Left renal cortex interstitium (tissue), 4 donors: ENCODE data around the gene STK40. TPM values are rescaled to one million over a fixed set of nuclear protein-coding genes. Genes with fewer than 3 reads are reported as not detected.

Experiments used
- DNase-seq, 4 donors: peaks; one replicate each; pipeline ENCODE4 v3.0.0-alpha.2; 2013; ENCODE audit warnings: low read depth in 4 of 4, low spot score in 2 of 4, missing footprints in 1 of 4
- polyA plus RNA-seq, 4 donors: library from polyadenylated mRNA; unstranded; fragments of 120-200 nt; gene quantifications; one replicate each; pipeline ENCODE4 v1.2.1, GENCODE V29; 2013; ENCODE audit not compliant: insufficient read length in 4 of 4

The STK40 gene
- polyA plus RNA-seq, 4 donors = 41.0 to 48.5 (median 44.2) TPM

DNA sequence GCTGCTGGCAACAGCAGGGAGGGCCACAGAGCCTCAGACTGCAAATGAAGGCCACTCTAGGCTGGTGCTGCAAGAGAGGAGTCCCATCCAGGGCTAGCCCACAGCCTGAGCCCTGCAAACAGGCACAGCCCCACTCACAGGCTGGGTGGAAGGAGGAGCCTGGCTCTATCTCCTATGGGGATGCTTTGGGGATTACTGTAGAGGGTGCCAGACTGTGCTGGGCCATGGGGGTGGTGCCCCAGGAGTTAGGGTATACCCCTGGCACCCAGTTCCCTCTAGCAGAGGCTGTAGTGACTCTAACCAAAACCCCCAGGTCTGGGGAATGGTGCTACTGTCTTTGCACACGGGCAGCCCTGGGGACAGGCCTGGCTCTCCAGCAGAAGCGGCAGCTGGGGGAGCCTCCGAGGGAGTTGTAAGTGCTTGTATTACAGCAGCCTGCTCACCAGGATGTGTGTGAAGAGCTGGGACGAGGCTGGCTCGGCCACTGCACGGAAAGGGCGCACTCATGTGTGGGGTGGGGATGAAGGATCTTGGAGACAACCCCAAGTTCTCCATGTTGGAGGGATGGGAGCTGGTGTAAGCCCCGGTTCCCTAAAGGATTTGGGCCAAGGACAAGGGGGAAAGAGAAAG is 38.9 kb downstream of the STK40 start:
- no peak for DNase-seq

DNA sequence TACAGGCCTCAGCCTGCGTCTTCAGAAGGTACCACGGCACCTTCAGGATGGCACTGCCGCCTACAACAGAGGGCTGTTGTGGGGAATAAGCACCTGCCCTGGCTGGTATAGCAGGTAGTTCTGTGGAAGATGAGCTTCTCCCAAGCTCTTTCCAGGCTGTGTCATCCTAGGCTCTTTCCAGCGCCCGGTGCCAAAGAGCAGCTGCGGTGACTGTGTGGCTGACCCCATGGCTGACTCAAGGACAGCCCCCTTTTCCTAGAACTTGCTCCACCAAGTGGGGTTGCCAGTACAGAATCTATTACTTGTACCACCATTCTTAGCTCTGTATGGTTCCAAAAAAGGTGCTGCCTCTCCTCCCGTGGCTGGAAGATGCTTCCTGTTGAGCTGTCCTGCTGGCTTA is 40.4 kb downstream of the STK40 start:
- no peak for DNase-seq

DNA sequence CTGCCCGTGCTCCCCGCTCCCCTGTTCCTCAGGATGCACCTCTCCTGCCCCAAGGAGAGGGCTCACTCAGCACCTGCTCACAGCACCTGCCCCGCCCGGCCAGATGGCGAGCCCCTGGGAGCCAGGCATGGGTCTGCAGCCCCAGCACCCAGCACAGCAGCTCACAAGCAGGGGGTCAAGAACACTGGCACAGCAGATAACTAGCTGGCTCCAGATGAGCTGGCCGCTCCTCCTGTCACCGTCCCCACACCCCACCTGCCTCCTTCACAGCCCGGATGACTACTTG is 41.4 kb downstream of the STK40 start:
- DNase-seq = no peak

DNA sequence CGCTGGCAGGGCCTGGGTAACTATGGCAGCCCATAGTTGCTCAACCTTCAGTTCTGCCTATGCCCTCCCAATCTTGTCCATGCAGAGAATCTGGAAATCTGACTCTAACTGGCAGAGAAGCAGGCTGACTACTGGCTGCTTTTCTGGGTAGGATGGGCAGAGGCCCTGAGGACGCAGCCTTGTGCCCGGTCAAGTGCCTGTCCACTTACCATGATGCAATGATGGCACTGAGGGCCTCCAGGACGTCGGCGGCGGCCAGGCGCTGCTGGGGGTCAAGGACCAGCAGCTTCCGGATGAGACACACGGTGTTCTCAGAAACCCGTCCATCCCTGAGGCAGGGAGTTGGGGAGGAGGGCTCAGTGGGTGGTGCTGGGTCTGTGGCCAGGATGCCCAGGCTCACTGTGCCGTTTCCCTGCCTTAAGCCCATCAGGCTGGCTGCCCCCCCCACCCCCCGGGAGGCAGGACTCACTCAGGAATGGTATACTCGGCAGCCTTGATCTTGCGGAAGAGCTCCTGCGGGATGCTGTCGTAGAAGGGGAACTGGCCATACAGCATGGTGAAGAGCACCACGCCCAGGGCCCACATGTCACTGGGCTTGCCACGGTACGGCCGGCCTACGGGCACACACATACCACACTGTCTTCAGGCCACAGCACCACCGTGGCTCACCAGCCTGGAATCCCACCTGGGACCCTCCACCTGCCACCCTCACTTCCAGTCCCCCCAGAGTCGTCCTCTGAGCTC is 41.9 kb downstream of the STK40 start:
- DNase-seq = no peak

DNA sequence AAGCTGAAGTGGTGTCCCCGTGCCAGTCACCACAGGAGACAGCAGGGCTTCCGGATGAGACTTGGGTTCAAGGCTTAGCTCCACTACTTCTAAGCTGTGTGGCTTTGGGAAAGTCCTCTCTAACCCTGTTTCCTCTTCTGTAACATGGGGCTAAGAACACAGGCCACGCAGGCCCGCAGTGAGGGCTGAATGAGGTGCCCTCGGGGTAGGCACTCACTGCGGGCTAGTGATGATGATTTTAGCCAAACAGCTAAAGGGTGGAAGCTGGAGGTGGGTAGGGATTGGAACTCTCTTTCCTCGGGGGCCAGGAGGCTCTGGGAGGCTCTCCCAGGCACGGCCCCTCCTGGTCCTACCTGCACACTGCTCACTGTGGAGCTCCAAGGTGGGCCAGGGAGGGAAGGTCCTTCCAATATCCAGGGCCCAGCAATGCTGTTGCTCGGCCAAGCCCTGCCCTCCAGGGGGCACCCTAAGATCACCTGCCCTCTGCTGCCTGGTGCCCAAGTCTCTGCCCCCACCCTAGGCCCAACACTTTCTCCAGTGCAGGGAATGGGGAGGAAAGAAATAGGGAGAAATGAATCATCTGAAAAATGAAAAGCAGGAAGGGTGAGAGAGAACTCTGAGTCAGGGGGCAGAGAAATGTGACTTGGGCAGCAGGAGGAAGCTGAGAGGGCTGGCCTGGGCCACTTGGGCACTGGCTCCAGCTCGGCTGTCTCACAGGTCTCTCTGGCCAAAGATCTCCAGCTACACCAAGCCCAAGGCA is 43.1 kb downstream of the STK40 start:
- no peak for DNase-seq

DNA sequence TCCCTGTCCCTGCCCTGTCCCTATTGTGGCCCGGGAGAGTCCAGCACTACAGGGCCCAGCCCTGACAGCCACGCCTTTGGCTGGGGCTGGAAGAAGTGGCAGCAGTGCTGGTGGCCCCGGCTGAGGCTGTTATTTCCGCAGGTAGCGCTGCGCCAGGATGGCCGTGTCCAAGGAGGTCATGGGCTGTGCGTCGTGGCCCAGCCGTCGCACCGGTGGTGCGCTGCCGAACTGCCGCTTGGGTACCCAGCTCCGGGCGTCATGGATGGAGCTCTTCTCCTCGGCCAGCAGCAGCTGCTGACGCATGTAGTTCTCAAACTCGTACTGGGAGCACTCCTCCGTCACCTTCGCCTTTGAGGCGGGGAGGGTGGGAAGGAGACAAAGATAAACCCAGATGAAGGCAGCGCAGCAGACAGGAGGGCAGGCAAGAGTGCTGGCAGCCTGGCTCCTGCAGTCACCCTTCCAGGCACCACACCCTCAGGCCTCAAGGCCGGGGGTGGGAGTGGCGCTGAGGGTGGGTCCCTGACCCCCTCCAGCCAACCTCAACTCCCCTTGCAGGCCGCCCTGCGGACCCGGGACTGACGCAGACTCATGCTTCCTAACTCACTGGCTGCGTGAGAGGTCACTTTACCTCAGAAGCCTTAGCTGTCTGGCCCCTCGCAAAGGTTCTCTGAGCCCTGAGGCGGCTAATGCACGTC is 44.0 kb downstream of the STK40 start:
- DNase-seq = no peak

DNA sequence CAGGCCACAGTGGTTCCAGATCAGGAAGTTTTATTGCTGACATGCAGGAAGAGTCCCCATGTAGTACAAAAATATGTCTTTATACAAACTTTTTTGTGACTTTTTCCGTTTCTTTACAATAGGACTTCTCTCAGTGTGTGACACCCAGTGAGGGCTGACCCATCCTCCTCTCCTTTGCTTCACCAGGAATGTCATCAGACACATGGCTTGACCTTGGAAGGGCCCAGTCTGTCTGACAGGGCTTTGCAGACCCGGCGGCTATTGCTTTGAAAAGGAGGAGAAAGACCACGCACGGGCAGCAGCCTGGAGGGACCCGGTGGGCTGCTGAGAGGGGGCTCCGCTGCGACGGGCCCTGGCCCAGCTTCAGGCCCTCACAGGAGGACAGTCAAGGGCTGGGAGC is 46.1 kb downstream of the STK40 start:
- no peak for DNase-seq

DNA sequence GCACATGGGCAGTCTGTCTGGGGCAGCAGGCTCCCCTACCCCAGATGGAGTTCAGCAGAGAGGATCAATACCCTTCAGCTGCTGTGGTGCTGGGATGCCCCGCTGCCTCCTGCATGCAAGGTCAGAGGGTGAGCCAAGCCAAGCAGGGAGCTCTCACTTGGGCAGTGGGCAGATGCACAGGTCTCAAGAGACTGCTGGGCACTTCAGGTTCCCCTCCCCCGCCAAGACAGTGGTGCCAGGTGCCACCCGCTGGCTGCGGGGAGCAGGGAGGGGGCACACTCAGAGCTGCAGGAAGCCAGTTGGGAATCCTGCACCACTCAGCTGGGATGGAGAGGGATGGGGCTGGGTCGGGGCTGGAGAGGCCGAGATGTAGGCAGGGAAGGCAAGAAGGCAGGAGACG is 46.5 kb downstream of the STK40 start:
- DNase-seq = no peak

DNA sequence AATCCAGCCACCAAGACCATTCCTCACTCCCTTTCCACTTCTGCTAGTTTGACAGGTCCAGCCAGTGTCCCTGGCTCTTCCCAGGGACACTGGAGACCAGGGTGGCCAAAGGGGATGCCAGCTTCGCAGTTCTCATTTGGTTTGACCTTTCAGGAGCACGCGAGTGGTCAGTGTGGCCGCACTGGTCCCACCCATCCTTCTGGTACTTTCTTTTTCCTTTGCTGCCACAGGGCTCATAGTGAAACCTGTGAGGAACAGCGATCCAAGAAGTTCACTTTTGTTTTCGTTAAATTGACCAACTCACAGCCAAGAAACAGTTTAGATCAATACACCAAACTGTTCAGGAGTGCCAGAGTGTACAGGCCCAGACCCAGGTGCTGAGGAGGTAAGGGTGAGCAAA is 47.9 kb downstream of the STK40 start:
- DNase-seq = no peak

DNA sequence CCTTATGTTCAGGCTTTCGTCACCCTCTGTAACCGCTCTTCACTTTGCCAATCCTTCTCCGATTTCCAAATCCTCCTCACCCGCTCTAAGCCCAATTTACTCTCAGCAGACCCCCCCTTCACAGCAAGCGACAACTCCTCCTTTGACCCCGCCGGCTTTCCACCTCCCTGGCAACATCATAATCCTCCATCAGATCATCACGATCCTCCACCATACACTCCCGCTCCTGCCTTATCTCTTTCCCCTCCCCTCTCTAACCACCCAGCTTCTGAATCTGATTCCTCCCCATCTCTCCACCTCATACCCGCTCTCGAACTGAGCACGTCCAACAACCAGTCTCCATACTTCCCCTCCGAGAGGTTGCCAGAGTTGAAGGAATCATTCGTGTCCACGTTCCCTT is 54.8 kb downstream of the STK40 start:
- DNase-seq = no peak

DNA sequence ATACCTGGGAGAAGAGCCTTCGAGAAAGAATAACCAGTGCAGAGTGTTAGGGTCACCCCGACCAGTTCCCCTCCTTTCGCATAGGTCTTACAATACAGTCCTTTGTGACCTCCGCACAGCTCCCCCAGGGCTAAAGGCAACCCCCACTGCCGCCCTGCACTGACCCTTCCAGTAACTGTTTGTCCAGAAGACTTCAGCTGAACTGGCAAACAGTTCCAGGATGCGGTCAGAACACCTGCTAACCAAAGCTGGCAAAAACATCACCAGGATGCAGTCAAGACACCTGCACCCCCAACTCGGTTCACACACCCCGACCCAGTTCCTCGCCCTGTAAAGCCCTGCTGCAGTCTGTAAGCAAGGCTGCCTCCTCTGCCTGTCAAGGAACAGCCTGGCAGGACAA is 55.9 kb downstream of the STK40 start:
- no peak for DNase-seq

DNA sequence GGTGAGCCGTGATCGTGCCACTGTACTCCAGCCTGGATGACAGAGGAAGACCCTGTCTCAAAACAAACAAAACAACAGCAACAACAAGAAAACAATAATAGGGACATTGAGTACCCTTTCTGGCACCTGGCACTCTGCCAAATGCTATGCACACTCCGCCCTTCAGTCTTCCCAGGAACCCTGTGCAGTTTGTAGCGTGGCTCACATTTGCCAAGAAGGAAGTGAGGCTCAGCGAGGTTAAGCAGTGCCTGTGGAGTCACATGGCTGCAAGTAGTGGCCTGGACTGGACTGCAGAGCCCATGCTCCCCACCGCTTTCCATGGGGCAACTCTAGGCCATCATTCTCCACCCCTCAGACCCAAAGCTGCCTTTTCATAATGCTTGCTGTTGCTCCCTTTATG is 57.0 kb downstream of the STK40 start:
- DNase-seq = no peak

DNA sequence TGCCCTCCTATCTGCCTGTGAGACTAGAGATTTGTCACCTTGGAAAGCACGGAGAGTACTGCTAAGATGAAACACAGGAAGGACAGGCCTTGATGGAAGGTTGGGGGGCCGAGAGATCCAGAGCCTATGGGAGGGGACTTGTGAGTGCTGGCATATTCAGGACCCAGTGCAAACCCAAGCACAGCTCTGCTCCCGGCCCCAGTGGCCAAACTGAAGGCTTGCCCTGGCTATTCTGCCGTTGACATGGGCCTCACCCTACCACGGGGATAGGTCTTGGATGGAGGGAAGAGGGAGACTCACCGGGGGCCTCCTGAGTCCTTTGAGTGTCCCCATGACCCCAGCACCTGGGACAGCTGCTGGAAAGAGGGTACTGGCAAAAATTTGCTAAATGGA is 57.6 kb downstream of the STK40 start:
- DNase-seq = no peak

DNA sequence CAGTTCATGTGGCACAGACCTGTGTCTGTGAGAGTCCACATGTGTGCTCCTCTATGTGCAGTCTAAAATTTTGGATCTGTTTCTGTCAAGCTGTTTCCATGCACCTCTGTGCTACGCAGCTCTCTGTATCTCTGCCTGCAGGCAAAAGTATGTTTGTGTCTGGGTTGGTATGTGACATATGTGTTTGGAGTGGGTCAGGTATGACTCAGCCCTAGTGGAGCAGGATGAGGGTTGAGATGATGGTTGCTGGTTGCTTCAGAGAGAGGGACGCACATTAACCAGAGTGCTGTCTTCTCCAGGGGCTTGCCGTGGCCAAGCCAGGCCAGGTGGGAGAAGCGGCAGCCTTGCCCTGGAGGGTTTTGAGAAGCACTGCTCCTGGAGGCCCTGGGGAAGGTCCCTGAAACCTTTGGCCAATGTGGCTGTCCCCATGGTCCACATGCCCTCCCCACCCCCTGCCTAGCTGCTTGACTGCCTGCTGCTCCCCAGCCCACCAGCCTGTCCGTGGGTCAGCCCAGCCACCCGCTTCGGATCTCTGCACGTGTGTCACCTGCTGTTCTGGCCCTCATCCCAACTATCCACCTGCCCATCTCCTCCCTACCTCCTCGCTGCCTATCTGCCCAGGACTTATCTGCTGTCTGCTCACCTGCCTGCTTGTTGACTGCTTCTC is 58.2 kb downstream of the STK40 start:
- DNase-seq = no peak

DNA sequence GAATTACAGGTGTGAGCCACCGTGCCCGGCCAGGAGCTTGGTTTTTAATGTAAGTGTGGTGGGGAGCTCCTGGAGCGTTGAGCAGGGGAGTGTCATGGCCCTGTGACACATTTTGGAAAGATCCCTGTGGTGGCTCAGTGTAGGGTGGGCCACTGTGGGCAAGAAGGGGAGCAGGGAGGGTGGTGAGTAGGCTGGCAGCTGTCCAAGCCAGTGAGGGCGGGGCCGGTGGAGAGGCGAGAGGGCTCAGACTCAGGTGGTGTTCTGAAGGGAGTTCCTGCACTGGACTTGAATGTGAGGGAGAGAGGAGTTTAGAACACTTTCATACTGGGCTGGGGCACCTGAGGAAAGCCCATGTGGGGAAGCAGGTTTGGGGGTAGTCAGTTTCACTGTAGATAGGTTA is 59.2 kb downstream of the STK40 start:
- no peak for DNase-seq

DNA sequence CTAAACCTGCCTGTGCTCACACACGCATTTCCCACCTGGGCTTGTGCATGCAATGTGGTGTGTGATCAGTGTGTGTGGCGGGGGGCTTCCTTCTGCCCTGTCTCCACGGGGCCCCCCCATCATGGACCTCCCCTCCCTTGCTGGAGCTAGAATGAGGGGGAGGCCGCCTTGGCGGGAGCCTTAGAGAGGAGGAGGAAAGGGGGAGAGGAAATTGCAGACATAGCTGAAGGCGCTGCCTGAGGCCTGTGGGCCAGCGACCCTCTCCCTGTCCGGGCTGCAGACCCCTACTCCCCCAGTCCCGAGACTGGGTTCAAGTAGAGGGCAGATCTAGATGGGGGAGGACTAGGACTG is 61.4 kb downstream of the STK40 start:
- peak in 2 of 4 donors; percentile 63 to 73 for DNase-seq

DNA sequence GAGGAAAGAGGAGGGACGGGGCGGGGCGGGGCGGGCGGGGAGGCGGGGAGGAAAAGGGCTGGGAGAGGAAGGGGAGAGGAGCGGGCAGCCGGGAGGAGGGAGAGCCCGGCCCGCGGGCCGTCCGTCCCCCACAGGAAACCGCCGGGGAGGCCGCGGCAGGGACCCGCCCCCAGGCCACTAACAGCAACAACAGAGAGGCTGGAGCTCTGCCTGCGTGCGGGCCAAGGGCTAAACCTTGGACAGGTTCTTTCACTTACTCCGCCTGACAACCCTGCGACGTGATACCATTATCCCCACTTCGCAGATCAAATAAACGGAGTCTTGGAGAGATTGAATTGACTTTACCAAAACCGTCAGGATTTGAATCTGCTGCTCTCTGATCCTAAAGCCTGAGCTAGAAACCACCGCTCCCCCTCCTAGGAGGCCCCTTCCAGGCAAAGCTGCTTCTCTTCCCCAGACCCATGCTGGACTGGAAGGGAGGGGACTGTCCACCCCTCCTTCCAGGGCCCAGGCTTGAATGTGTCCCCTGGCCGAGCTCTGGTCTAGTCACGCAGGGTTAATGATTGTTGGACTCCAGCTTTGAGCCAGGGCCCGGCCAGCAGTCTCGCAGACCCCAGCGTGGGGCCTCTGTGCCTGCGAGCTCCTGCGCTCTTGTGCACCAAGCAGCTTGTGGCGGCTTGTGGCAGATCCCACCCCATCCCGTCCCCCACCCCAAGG is 61.9 kb downstream of the STK40 start, which contains the start of gene EVA1B:
TSS of gene EVA1B (minus strand) at position 10 of the 717 bp plus-strand sequence. CDS start 608 bp downstream, outside the sequence.
- DNase-seq = peak; percentile 77 to 87 (median 86)

DNA sequence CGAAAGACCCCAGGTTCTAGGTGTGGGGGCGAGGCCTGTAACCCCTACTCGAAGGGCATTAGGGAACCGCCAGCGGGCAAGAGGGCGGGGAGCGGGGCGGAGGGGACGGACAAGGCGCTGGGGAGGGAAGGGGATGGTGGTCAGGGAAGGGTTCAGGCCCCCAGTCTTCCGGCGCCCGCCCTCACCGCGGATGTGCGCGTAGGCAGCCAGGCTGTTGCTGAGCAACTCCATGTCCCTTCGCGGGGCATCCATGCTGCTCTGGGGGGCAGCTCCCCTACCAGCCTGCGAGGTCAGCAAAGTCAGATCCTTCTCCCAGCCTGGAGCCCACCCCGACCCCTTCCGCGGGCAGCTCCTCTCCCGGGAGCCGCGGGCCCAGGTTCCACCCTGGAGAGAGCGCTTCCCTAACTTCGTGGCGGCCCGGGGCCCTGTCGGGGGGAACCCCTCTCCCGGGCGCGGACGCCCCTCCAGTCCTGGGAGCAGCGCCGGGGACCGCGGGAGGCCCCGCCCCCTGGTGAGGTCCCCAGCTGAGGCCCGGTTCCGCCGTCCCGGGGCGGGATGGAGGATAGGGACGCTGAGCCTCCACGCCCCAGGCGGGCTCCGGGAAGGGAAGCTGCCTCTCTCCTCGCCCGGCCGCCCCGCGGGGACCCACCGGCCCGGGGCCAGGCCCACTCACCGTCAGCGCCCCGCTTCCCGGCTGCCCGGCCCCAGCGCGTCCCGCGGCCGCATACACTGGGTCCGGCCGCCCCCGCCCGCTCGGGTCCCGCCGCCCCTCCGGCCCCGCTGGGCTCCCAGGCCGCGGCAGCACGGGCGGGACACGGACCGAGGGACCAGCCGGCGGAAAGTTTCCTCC is 62.7 kb downstream of the STK40 start:
- no peak for DNase-seq

DNA sequence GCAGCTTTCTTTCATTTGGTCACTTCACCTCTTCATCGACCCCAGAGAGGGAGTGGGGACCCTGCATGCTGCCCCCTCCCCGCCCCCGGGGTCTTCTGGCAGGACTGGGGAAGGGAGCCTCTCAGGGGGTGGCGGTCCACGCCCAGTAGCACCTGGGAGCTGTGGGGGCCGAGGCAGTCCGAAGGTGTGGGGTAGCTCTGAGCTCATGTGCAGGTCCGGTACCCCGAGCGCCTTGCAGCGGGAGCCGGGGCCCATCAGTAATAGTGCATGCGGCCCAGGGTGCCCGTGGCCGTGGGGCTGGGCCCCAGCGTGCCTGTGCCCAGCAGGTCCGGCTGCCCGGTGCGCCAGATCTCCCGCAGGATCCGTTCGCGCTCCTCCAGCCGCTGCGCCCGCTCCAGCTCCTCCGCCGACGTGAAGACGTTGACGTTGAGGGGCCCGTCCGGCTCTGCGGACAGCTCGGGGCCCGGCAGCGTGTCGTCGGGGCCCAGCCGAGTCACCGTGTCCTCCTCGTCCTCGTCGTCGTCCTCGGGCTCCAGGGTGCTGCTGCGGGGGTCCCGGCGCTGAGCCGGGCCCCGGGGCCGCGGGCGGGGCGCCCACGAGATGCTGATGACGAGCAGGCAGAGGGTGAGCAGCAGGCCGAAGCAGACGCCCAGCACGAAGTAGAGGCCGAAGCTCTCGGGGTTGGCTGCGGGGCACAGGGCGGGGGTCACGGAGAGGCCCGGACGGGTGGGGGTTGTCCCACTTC is 63.5 kb downstream of the STK40 start:
- DNase-seq = no peak
